Hepatocyte (in vitro differentiated cells): ENCODE results near the gene ASB2.

ENCODE experiments used
- CTCF ChIP-seq: fragments of 200-600 bp; sonication (generic); IDR thresholded peaks from 2 replicates; pipeline ENCODE4 v1.5.1; 2016; ENCODE audit warnings: antibody characterized with exemption, mild to moderate bottlenecking; ENCODE audit not compliant: poor library complexity
- EZH2 ChIP-seq: fragments of 200-600 bp; sonication (generic); IDR thresholded peaks from 2 replicates; pipeline ENCODE4 v1.6.1; 2016; ENCODE audit warnings: antibody characterized with exemption, mild to moderate bottlenecking, borderline replicate concordance

DNA sequence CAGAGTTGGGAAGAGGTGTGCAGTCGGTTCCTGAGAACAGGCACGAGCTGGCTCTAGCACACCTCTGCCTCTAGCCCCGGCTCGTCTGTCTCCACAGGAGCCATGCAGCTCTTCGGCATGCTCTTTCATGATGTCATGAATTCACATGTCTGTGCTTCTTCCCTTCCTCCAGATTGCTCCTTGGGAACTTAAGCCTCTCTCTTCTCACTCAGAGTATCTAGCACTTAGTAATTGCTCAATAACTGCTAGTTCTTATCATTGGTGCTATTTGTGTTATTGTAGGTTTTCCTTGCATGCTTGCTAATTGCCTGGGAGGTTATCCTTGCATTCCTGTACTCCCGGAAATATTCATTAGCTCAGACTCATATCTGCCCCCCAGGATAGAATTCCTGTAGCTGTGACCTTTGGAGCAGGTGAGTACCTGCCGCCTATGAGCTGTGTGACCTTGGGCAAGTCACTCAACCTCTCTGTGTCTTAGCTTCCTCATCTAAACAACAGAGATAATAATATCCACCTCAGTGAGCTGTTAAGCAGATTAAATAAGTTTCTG is 29.8 kb downstream of the ASB2 start:
- TF ChIP-seq CTCF (no peak), EZH2 (no peak)
